Activated T-cell treated with anti-CD3 and anti-CD28 coated beads for 48 hours (primary cell): Measurements from ENCODE around the gene SRSF3.
"Not testable (repeated sequence)": the region's sequence is repeated elsewhere in the genome, so short reads cannot be mapped to it uniquely, and the experiment has no call there.

Experiments
- DNase-seq: peaks from one replicate; pipeline ENCODE4 v3.0.0-alpha.2; 2020; ENCODE audit warnings: low read depth

Gene SRSF3

GRCh38 chr6:36594029-36594815 lies at the start of gene SRSF3:
Gene SRSF3 (plus strand): TSS chr6:36594362. CDS start chr6:36596763, 2,401 bp downstream.
- peak; percentile 94 for DNase-seq

- no peak for DNase-seq
These were observed 48.3 kb upstream of the SRSF3 start for GRCh38 chr6:36545767-36546307.

DNA sequence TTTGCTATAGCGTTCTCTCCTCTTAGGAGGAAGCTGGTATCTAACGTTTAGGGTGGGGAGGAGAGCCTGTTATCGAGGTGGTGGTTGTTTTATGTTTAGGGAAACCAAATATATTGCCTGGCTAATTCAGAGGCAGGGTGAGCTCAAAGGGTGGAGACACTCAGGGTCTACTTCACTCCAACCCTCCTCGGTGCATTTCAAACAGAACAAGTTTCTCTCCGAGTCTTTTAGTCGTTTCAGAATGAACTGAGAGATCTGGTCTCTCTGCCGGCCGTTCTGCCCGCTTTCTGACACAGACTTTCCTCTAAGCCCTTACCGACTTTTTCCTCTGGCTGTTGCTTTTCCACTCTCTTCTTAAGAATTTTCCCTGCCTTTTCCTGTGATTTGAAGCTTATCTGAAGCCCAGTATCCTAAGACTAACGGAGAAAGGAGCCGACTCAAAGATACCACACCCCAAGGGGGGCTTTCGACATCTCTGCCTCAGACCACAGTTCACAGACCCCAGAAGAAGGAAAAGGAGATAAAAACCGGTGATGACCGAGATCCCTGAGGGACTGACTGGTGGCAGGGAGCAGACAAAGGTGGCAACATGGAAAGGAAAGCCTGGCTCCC lies 47.7 kb upstream of the SRSF3 start:
- no peak for DNase-seq

GRCh38 chr6:36546920-36547645 lies 47.1 kb upstream of the SRSF3 start, which contains the start of gene STK38:
Gene STK38 (minus strand): TSS chr6:36547479. CDS start chr6:36540202, 7,277 bp downstream.
- peak; percentile 96 for DNase-seq

DNA sequence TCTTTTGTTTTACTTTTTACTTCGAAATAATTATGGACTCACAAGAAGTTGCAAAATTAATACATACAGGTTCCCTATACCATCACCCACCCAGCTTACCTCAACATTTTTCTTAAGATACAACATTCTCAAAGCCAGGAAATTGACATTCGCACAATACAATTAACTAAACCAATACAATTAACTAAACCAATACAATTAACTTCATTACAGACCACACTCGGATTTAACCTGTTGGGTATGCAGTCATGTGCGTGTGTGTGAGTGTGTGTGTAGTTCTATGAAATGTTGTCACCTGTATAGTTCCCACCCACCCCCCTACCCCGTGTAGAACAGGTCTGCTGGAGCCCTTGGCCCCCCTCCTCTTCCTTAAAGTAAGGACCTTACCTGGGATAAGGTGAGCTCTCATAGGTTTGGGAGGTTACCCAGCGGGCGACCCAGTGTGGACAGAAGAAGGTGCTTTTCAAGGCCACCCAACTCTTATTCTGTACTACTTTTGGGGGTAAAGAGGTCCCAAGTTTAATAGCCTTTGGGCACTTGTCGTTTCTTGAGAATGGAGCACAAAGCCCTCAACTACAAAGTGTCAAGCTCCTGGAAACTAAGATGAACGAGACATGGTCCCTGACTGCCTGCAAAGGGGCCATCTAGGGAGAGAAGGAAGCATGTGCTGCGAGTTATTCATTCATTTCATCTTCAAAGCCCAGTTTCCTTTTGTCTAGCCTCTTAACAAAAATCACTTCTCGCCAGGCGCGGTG lies 46.3 kb upstream of the SRSF3 start:
- DNase-seq = no peak

DNA sequence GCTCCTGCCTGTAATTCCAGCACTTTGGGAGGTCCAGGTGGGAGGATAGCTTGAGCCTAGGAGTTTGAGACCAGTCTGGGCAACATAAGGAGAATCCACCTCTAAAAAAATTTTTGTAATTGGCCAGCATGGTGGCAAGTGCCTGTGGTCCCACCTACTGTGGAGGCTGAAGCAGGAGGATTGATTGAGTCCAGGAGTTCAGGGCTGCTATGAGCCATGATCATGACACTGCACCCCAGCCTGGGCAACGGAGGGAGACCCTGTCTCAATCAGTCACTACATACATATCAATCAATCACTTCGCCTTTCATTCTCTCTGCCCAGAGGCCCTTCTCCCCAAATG lies 45.8 kb upstream of the SRSF3 start:
- no peak for DNase-seq

- DNase-seq = no peak
These were observed 43.6 kb upstream of the SRSF3 start for GRCh38 chr6:36550473-36551000.

GRCh38 chr6:36555750-36556252 lies 38.4 kb upstream of the SRSF3 start:
- DNase-seq = no peak

DNA sequence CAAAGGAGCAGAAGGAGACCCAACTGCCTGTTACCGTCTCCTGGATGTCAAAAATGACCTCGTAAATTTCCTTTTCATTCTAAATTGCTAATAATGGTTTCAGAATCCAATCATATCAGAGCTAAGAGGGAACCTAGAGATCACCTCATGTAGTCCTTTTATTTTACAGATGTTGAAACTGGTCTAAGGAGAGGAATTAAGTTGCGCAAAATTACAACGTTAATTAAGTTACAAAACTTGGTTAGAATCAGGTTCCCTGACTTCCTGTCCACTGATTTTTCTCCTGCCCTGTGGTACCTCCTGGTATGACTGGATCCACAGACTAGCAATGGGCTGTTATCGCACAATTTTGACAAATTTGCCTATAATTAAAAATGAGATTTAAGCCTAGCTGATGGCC lies 37.9 kb upstream of the SRSF3 start:
- DNase-seq = no peak

- no peak for DNase-seq
These were observed 35.0 kb upstream of the SRSF3 start for GRCh38 chr6:36559011-36559793.

GRCh38 chr6:36560822-36561221 lies 33.3 kb upstream of the SRSF3 start:
- no peak for DNase-seq

GRCh38 chr6:36563237-36563927 lies 30.8 kb upstream of the SRSF3 start:
- DNase-seq = no peak

- no peak for DNase-seq
These were observed 30.3 kb upstream of the SRSF3 start for GRCh38 chr6:36563928-36564284.

DNA sequence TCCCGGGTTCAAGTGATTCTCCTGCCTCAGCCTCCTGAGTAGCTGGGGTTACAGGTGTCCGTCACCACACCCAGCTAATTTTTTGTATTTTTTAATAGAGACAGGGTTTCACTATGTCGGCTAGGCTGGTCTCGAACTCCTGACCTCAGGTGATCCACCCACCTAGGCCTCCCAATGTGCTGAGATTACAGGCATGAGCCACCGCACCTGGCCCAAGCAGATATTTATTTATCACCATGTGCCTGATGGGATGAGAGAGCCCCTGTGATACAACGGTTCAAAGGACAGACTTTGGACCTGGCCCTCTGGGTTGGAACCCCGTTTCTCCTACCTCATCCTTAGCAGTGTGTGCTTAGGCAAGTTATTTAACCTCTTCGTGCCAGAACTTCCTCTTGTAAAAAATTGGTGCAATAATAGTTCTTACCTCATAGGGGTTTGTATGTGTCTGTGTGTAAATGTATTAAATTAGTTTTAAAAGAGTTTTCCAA lies 27.7 kb upstream of the SRSF3 start:
- no peak for DNase-seq

DNA sequence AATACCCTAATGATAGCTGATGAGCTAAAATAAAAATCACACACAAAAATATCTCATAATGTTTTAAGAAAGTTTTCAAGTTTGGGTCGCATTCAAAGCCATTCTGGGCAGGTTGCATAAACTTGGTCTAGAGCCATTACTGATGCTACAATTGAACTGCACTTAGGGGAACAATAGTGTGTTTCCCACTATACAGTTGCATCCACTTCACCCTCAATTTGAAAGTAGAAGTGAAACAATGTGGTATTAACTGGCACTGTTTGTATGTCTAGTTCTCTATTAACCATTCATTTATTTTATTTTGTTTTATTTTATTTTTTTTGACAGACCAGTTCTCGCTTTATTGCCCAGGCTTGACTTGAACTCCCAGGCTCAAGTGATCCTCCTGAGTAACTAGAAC lies 23.9 kb upstream of the SRSF3 start:
- DNase-seq = no peak

- DNase-seq = no peak
These were observed 22.8 kb upstream of the SRSF3 start for GRCh38 chr6:36571122-36572043.

DNA sequence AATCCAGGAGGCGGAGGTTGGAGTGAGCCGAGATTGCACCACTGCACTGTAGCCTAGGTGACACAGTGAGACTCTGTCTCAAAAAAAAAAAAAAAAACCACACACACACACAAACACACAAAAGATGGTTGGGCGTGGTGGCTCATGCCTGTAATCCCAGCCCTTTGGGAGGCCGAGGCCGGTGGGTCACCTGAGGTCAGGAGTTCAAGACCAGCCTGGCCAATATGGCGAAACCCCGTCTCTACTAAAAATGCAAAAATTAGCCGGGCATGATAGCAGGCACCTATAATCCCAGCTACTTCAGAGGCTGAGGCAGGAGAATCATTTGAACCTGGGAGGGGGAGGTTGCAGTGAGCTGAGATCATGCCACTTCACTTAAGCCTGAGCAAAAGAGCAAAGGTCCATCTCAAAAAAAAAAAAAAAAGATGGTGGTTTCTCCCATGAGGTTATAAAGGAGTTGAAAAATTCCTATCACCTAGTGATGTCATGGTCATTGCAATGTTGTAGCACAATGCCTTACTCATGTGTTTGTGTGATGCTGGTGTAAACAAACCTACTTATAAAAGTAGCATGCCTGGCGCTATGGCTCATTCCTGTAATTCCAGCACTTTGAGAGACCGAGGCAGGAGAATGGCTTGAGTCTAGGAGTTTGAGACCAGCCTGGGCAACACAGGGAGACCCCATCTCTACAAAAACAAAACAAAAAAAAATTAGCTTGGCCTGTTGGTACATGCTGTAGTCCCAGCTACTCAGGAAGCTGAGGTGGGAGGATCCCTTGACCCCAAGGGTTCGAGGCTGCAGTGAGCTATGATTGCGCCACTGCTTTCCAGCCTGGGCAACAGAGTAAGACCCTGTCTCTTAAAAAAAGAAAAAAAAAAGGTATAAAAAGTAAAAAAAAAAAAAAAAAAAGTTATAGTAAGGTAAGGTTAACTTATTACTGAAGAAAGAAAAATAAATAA lies 21.5 kb upstream of the SRSF3 start:
- not testable (repeated sequence) for DNase-seq

DNA sequence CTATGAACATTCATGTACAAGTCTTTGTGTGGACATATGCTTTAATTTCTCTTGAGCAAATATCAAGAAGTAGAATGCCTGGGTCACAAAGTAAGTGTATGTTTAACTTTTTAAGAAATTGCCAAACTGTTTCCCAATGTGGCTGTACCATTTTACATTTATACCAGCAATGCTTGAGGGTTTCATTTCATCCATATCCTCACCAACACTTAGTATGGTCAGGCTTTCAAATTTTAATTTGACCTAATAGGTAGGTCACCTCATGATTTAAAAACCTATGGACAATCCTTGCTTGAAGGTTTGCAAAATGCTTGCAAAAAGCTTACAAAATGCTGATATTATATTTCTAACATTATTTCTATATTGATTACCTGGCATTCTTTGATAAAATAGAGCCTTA lies 19.5 kb upstream of the SRSF3 start:
- DNase-seq = no peak
